ENCODE measurements around the gene RPL35A.
A peak's percentile ranks its signal among the peaks of the same experiment; 100 is the strongest.
"Not testable (repeated sequence)": the region's sequence is repeated elsewhere in the genome, so short reads cannot be mapped to it uniquely, and the experiment has no call there.

The RPL35A gene

DNA sequence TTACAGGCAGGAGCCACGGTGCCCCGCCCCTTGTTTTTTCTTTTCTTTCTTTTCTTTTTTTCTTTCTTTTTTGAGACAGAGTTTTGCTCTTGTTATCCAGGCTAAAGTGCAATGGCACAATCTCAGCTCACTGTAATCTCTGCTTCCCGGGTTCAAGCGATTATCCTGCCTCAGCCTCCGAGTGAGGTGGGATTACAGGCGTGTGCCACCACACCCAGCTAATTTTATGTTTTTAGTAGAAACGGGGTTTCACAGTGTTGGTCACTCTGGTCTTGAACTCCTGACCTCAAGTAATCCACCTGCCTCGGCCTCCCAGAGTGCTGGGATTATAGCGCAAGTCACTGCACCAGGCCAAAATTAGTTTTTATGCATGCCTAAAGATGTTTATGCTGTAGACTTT, 2.5 kb downstream of the RPL35A start:
- DNase-seq (ENCODE audit: low read depth): no peak

DNA sequence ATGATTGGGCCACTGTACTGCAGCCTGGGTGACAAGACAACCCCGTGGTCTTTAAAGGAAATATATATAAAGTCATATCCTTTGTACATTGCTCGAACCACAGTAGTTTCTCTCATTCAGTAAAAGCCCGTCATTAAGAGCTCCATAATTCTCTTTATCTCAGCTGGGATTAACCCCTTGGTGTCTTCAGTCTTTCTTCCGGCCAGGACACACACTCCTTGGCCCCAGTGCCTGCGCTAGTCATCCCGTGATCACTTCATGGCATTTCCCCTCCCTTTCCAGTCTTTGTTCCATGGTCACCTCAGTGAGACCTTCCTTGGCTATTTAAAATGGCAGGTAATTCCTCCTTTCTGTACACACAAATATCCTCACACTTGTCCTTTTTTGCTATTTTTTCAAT, 3.3 kb downstream of the RPL35A start:
- no peak for DNase-seq (ENCODE audit: low read depth)

DNA sequence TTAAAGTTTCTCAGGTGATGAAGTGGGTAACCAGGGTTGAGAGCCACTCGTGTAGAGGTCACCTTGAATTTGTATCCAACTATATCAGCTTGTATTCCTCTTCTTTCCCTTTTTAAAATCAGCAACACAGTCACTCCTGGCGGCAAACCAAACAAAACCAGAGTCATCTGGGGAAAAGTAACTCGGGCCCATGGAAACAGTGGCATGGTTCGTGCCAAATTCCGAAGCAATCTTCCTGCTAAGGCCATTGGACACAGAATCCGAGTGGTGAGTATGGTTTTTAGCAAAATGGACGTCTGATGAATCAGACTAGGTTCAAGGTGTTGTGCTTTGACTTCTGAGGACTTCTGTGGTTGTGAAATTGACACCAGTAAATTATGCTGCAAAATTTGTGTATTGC, 3.9 kb downstream of the RPL35A start:
- peak; percentile 74 for DNase-seq (ENCODE audit: low read depth)

DNA sequence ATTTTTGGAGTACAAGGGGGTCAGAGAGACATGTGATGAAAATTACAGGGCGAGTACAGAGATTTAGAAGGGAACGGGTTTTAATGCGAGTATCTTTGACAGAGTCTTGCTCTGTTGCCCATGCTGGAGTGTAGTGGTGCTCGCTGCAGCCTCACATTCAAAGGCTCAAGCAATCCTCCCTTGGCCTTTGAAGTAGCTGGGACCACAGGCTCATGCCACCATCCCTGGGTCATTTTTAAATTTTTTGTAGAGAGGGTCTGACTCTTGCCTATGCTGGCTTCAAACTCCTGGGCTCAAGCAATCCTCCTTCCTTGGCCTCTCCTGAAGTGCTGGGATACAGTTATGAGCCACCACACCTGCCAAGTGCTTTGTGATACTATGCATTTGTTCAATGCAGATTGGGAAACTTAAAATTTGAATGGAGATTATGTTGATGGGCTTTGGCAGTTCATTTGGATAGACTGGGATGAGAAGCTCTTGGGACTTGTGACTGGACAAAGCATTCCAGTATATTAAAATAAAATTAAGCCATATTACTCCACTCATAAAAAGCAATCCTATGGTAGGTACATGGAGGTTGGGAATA, 6.0 kb downstream of the RPL35A start:
- no peak for DNase-seq (ENCODE audit: low read depth)

DNA sequence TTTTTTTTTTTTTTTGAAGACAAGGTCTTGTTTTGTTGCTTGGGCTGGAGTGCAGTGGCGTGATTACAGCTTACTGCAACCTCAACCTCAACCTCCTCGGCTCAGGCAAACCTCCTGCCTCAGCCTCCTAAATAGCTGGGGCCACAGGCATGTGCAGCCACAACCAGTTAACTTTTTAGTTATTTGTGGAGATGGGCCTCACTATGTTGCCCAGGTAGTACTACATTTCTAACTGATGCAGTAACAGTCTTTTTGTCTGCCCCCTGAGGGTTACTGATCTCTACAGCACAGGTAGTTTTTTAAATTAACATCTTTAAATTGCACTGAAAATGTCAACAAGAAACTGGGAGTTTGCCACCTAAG, 6.6 kb downstream of the RPL35A start:
- no peak for DNase-seq (ENCODE audit: low read depth)

DNA sequence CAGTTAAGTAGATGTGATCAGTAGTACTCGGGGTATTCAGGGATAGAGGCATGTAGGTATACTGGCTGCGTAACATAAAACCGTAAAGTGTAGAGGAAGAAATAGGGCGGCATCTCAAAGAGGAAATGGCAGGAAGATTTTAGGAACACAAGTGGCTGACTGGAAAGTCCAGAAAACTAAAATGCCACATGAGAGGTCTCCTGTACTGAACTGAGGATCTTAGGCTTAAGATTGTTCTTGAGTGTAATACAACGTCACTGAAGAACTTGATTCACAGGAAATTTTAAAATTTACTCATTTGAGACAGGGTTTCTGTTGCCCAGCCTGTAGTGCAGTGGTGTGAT, 7.8 kb downstream of the RPL35A start:
- DNase-seq (ENCODE audit: low read depth): no peak

DNA sequence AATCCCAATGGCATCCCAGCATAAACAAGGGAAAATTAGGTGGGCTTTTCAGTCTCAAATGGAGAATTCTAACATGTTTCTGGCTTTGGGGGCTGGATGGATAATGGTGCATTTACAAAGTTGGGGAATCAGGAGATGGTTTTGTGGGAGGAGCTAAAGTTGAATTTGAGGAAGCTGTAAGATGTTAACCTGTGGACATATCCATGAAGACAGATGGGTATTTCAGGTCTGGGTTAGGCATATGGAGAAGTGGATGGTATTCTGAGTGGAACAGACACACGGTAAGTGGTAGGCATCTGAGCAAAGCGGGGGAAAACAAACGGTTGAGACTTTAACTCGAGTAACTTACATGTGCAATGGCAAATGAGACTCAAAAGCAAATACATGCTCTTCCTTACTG, 8.4 kb downstream of the RPL35A start:
- no peak for DNase-seq (ENCODE audit: low read depth)

DNA sequence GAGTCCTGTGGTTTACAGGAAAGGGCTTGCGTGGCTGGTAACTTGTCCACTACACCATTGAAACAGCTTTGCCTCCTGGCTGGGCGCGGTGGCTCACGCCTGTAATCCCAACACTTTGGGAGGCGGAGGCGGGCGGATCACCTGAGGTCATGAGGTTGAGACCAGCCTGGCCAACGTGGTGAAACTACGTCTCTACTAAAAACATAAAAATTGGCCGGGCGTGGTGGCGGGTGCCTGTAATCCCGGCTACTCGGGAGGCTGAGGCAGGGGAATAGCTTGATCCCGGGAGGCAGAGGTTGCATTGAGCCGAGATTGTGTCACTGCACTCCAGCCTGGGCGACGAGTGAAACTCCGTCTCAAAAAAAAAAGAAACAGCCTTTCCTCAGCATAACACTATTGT, 8.9 kb downstream of the RPL35A start:
- DNase-seq (ENCODE audit: low read depth): not testable (repeated sequence)

DNA sequence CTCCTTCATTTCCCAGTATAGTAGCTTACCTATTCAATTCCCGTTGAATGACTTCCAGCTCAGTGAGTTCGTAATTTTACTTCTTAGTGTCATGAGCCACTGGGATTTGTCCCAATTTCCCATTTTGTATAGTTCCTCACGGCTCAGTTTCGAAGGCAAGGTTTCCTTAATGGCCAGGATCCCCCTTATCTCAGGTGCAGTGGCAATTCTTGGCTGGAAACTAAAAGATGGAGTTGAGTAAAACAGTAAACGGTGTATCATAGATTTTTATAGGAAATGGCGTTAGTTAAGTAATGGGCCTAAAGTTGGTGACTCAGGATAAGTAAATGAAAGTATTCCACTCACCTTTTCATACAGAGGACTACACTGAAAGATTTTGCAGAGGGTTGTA, 9.5 kb downstream of the RPL35A start:
- DNase-seq (ENCODE audit: low read depth): no peak

DNA sequence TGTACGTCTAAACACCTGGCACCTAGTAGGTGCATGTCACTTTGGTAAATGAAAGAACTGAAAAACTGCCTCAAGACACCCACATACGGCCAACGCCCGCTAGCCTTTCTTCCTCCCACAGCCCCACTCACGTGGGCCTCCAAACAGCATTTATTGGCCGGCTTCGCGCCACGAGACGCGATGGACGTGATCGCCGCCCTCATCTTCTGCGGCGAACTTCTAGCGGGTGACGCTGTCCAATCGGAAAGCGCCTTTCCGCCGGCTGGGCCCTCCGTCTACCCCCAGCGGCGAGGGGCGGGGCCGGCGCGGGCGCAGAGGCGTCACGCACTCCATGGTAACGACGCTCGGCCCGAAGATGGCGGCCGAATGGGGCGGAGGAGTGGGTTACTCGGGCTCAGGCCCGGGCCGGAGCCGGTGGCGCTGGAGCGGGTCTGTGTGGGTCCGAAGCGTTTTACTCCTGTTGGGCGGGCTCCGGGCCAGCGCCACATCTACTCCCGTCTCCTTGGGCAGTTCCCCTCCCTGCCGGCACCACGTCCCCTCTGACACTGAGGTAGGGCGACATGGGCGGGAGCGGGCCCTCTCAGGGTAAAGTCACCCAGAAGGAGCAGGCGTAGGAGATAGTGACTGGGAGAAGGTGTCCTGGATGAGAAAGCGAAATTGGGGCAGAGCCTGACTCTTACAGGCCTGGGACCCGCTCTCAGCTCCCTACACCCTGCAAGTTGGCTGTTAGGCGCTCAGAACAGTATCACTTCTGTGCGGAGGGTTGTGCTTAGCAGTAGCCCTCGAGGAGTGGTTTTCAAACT, 10.1 kb downstream of the RPL35A start, which contains the start of gene LMLN:
Gene LMLN, plus strand, starts transcription at position 327 of the 803 bp plus-strand sequence. Its CDS starts 29 bp downstream, at position 356.
- peak; percentile 96 for DNase-seq (ENCODE audit: low read depth)

DNA sequence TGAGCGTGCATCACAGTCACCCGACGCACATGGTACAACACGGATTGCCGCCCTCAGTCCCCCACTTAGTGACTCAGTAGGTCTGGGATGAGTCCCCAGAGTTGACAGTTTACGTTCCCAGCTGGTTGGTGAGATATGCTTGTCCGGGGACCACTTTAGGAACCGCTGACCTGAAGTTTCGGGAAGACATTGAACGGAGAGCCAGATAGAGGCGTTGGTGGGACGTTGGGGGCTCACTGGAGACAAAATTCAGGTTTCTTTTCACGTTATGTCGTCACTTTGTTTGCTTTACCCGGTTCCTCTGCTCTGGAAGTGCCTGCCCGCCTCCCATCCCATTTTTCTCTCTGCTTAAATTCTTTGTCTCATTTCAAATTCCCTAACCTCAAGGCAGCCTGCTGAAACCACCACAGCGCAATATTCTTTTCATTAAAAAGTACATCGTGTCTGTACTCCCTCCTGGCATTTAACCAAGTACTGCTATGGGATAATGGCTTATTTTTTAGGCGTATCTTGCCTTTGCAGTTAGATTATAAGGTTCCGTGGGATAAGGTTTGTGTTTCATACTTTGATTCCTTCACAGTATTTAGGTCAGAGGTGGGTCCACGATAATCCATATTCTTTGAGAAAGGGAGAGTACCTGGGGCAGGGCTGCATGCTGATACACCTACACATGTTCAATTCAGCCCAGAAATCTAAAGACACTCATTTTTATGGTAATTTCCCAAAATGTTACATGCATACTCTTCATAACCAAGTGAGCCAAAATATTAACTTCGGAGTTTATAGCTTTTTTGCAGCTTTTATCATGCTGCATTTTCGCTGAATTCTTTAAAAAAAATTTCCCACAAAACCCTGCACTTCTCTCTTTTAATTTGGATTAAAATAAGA, 10.9 kb downstream of the RPL35A start:
- DNase-seq (ENCODE audit: low read depth): no peak

DNA sequence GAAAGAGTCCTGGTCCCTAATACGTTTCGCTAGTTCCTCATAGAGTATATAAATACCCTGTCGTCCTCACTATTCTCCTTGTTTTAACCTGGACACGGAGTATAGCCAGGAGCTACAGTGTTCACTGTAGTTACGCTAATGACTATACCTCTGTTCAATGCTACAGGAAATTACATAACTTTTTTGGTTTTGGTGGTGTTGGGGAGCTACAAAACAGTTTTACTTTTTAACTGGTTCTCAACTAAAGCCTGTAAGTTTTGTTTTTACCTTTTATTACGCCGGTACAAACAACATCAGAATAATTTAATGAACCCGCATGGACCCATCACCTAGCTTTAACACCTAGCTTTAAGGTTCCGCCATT, 11.6 kb downstream of the RPL35A start:
- DNase-seq (ENCODE audit: low read depth): no peak

DNA sequence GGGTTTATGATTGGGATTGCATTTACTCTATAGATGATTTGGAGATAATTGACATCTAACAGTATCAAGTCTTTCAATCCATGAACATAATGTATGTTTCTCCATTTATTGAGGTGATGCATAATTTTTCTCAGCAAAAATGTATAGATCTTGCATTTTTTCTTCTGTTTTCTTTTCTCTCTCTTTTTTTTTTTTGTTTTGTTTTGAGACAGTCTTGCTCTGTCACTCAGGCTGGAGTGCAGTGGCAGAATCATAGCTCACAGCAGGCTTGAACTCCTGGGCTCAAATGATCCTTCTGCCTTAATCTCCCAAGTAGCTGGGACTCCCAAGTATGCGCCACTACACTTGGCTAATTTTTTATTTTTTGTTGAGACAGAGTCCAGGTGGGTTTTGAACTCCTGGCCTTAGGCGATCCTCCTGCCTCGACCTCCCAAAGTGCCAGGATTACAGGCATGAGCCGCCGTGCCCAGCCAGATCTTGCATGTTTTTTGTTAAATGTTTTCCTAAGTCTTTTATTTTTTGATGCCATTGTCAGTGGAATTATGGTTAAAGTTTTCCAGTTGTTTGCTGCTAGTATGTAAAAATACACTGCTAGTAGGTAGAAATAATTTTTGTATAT, 13.1 kb downstream of the RPL35A start:
- no peak for DNase-seq (ENCODE audit: low read depth)

DNA sequence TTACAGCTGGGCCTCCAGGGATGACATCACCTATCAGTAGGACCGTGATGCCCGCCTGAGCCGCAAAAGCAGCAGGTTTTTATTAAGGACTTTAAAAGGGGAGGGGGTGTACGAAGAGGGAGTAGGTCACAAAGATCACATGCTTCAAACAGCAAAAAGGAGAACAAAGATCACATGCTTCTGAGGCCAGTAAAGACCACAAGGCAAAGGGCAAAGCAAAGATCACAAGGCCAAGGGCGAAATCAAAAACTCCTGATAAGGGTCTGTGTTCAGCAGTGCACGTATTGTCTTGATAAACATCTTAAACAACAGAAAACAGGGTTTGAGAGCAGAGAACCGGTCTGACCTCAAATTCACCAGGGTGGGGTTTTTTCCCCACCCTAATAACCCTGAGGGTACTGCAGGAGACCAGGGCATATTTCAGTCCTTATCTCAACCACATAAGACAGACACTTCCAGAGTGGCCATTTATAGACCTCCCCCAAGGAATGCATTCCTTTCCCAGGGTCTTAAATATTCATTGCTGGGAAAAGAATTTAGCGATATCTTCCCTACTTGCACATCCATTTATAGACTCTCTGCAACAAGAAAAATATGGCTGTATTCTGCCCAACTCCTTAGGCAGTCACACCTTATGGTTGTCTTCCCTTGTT, 17.5 kb downstream of the RPL35A start:
- not testable (repeated sequence) for DNase-seq (ENCODE audit: low read depth)

DNA sequence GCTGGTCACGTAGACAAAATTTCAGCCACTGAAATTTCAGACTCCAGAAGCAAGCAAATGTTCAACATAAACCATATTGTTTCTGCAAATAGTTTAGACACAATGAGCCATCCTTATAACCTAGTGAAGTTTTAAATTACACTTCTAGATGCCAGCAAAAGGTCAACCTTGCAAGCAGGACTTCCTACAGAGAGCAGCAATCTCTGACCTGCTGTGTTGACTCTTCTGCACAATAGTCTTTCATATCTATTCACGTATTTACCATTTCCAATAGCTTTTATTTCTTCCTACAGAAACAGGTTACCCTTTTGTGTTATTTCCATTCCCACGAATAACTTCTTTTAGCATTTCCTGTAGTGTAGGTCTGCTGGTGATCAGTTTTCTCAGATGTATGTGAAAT, 20.6 kb downstream of the RPL35A start:
- DNase-seq (ENCODE audit: low read depth): no peak

DNA sequence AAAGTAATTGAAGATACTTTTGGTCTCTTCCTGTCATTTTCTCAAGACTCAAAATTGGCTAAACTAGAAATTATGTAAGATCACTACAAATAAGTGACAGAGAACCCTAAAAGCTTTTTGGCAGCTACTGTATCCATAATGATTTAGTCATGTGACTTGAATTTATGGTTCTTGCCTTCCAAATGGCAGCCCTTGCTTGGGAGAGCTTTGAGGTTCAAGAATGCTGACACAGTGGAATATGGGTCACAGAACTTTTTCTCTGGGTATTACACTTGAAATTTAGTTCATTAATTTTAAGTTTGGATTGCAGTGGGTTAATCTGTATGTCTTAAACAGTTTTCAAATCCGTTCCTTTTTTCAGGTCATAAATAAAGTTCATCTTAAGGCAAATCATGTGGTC, 24.0 kb downstream of the RPL35A start:
- no peak for DNase-seq (ENCODE audit: low read depth)

DNA sequence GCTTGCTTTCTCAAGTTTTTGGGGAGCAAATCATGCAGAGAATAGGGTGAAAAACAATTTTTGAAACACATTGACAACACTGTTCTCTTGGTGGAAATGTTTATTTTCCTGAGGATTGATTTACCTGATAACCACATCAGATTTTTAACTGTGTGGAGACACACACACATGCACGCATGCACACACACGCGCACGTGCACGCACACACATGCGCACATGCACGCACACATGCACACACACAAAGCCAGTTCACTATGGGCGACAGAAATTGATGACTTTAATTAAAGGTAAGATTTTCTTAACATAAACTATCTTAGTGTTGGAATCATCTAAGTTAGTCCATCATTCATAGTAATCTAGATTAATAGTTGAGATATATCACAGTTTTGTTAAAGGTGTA, 25.3 kb downstream of the RPL35A start:
- no peak for DNase-seq (ENCODE audit: low read depth)

DNA sequence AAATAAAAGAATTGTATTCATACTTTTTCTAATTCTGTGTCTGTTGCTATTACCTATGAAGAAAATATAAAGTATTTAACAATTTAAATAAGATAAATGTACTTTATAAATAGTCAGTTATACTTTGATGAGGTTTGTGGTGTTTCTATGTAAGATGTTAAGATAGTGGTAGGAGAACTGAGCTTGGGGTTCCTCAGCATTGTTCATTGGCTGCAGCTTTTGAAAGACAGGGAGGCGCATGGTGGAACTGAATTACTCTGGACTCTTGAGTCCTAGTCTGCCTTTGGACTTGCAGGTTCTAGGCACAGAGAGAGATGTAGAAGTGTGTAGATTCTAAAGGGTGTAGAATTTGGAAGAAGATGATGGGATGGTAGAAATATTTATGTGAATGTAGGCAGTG, 33.1 kb downstream of the RPL35A start:
- no peak for DNase-seq (ENCODE audit: low read depth)

DNA sequence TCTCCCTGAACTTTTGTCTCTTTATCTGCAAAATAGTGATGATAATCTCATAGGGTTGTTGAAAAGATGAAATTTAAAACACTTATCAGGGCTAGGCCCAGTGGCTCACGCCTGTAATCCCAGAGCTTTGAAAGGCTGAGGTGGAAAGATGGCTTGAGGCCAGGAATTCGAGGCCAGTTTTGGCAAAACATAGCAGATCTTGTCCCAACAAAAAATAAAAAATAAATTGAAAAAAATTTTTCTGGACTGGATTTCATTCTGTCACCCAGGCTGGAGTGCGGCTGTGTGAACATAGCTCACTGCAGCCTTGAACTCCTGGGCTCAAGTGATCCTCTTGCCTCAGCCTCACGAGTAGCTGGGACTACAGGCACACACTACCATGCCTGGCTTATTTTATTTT, 39.7 kb downstream of the RPL35A start:
- DNase-seq (ENCODE audit: low read depth): no peak

DNA sequence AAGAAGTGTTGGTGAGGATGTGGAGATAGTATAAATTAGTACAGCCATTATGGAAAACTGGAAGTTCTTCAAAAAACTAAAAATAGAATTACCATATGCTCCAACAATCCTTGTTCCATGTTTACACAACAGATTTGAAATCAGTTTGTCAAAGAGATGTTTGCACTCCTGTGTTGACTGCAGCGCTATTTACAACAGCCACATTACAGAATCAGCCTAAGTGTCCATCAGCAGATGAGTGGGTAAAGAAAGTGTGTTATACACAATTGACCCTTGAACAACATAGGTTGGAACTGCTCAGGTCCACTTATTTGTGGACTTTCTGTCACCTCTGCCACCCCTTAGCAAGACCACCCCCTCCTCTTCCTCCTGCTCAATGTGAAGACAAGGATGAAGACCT, 44.7 kb downstream of the RPL35A start:
- DNase-seq (ENCODE audit: low read depth): no peak

DNA sequence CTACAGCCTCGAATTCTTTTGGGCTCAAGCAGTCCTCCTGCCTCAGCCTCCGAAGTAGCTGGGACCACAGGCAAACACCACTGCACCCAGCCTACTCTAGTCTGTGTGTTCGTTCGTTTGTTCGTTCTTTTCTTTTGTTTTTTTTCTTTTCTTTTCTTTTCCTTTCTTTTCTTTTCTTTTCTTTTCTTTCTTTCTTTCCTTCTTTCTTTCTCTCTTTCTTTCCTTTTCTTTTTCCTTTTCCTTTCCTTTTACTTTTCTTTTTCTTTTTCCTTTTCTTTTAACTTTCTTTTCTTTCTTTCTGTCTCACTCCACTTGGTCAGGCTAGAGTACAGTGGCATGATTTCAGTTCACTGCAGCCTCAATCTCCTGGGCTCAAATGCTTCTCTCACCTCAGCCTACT, 46.9 kb downstream of the RPL35A start:
- DNase-seq (ENCODE audit: low read depth): no peak

DNA sequence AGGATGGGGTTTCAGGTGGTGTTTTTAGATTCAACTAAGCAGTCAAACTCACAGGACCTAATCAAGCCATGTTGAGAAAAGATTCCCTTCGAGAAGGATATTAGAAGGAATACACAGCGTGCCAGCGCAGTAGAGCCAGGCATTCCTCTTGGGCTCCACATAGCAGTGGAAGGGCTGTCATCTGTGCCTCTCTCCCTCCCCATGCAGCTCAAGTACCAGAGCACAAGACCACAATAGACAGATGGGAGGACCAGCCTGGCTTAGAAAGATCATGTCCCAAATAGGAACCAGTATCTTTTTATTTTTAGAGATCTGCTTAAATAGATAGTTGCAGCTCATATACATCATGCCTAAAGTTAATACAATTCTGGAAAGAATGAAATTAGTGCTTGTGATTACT, 47.9 kb downstream of the RPL35A start:
- DNase-seq (ENCODE audit: low read depth): no peak
